IMR-90 (cell line): ENCODE results near the gene ENO4. TPM values are rescaled to one million over a fixed set of nuclear protein-coding genes. Genes with fewer than 3 reads are reported as not detected.

ENCODE experiments used
- ATAC-seq: fragments of 200-7000 bp; cut with Tn5 transposase; 2 replicates; pipeline ENCODE4 v1.9.1; 2020; ENCODE audit warnings: low read depth, mild to moderate bottlenecking, moderate library complexity
- BruUV-seq: library from RNA; stranded (reverse); fragments of 400-500 nt; replicated peaks from 2 replicates; lab custom pipeline; 2021; lab: Mats Ljungman, UMichigan
- CTCF ChIA-PET: fragments of 300-600 bp; formaldehyde crosslinking; extraction: SDS; loops from one replicate; lab custom pipeline; 2021; ENCODE audit warnings: antibody characterized with exemption; lab: Yijun Ruan, JAX
- POLR2A ChIA-PET: fragments of 300-600 bp; sonication (Branson Sonifier 250); formaldehyde crosslinking; loops from one replicate; lab custom pipeline; 2022; ENCODE audit warnings: antibody characterized with exemption; ENCODE audit not compliant: unreplicated experiment; lab: Charles Lee
- DNase-seq: peaks from one replicate; pipeline ENCODE4 v3.0.0; 2013
- H2AFZ ChIP-seq: replicated peaks from 2 replicates; pipeline ENCODE3; 2013; ENCODE audit warnings: low read length, mild to moderate bottlenecking; ENCODE audit not compliant: poor library complexity
- H2AK5ac ChIP-seq: 2 replicates; pipeline ENCODE4 v1.6.1; 2013; ENCODE audit warnings: low read depth, low read length, inconsistent platforms
- H2AK9ac ChIP-seq: replicated peaks from 2 replicates; pipeline ENCODE3; 2013; ENCODE audit warnings: mild to moderate bottlenecking, low read depth, low read length, moderate library complexity; ENCODE audit not compliant: poor library complexity
- H2BK120ac ChIP-seq: 2 replicates; pipeline ENCODE4 v1.6.1; 2013; ENCODE audit warnings: low read depth, low read length, inconsistent platforms
- H2BK15ac ChIP-seq: 3 replicates; pipeline ENCODE4 v1.6.1; 2013; ENCODE audit warnings: low read depth, low read length, inconsistent platforms
- H2BK20ac ChIP-seq: 2 replicates; pipeline ENCODE4 v1.6.1; 2013; ENCODE audit warnings: low read depth, mild to moderate bottlenecking, inconsistent platforms, low read length, moderate library complexity
- H2BK5ac ChIP-seq: 2 replicates; pipeline ENCODE4 v1.6.1; 2013; ENCODE audit warnings: mild to moderate bottlenecking, low read depth, low read length, inconsistent platforms; ENCODE audit not compliant: poor library complexity, severe bottlenecking
- H3K14ac ChIP-seq: replicated peaks from 2 replicates; pipeline ENCODE4 v1.6.1; 2013; ENCODE audit warnings: low read depth, low read length, inconsistent platforms
- H3K18ac ChIP-seq: 2 replicates; pipeline ENCODE4 v1.6.1; 2013; ENCODE audit warnings: low read depth, low read length, control low read depth
- H3K23ac ChIP-seq: 2 replicates; pipeline ENCODE4 v1.6.1; 2013; ENCODE audit warnings: low read depth, low read length, inconsistent platforms
- H3K27ac ChIP-seq: 2 replicates; pipeline ENCODE4 v1.5.1; 2013; ENCODE audit warnings: mild to moderate bottlenecking, control low read depth, low read length; ENCODE audit not compliant: insufficient read depth
- H3K27me3 ChIP-seq: 2 replicates; pipeline ENCODE4 v1.6.1; 2013; ENCODE audit warnings: low read length; ENCODE audit not compliant: control insufficient read depth, insufficient read depth
- H3K36me3 ChIP-seq: 2 replicates; pipeline ENCODE4 v1.6.1; 2013; ENCODE audit warnings: low read length, mixed read lengths; ENCODE audit not compliant: control insufficient read depth, insufficient read depth
- H3K4ac ChIP-seq: 2 replicates; pipeline ENCODE4 v1.6.1; 2013; ENCODE audit warnings: low read depth, low read length, inconsistent platforms
- H3K4me1 ChIP-seq: 2 replicates; pipeline ENCODE4 v1.6.1; 2013; ENCODE audit warnings: low read length, mixed read lengths; ENCODE audit not compliant: control insufficient read depth, insufficient read depth
- H3K4me2 ChIP-seq: 2 replicates; pipeline ENCODE4 v1.6.1; 2013; ENCODE audit warnings: low read depth, mild to moderate bottlenecking, control low read depth, low read length, moderate library complexity
- H3K4me3 ChIP-seq: 2 replicates; pipeline ENCODE4 v1.5.1; 2013; ENCODE audit warnings: low read depth, mild to moderate bottlenecking, control low read depth, low read length, moderate library complexity; ENCODE audit not compliant: insufficient read depth
- H3K56ac ChIP-seq: 2 replicates; pipeline ENCODE4 v1.6.1; 2013; ENCODE audit warnings: low read length, inconsistent platforms; ENCODE audit not compliant: insufficient read depth; ENCODE audit errors: extremely low read depth
- H3K79me1 ChIP-seq, 2 experiments: 2 replicates each; pipeline ENCODE4 v1.6.1; 2013; ENCODE audit warnings: low read length in 2 of 2, inconsistent platforms in 1 of 2, low read depth in 1 of 2
- H3K9ac ChIP-seq: 2 replicates; pipeline ENCODE4 v1.6.1; 2013; ENCODE audit warnings: low read depth, low read length, control low read depth
- H3K9me1 ChIP-seq: 2 replicates; pipeline ENCODE4 v1.6.1; 2013; ENCODE audit warnings: low read length, inconsistent platforms; ENCODE audit not compliant: insufficient read depth
- H3K9me3 ChIP-seq: 2 replicates; pipeline ENCODE4 v1.6.1; 2013; ENCODE audit warnings: low read length; ENCODE audit not compliant: control insufficient read depth, insufficient read depth
- H4K20me1 ChIP-seq: 2 replicates; pipeline ENCODE4 v1.6.1; 2013; ENCODE audit warnings: low read length, inconsistent platforms; ENCODE audit not compliant: insufficient read depth
- H4K5ac ChIP-seq: 2 replicates; pipeline ENCODE4 v1.6.1; 2013; ENCODE audit warnings: mild to moderate bottlenecking, low read depth, low read length, control low read depth
- H4K8ac ChIP-seq, 2 experiments: 2 replicates each; pipeline ENCODE4 v1.6.1; 2013; ENCODE audit warnings: low read depth in 2 of 2, low read length in 2 of 2, control low read depth in 1 of 2, inconsistent platforms in 1 of 2
- H4K91ac ChIP-seq: 2 replicates; pipeline ENCODE4 v1.6.1; 2013; ENCODE audit warnings: low read depth, low read length, inconsistent platforms; ENCODE audit not compliant: insufficient read depth
- FOS ChIP-seq: fragments of 150-350 bp; IDR thresholded peaks from 2 replicates; pipeline ENCODE4 v1.6.1; 2016; ENCODE audit warnings: low read depth, low read length
- MAFK ChIP-seq: IDR thresholded peaks from 2 replicates; pipeline ENCODE4 v1.6.1; 2012; ENCODE audit warnings: low read depth, low read length, improper control_type of control experiment
- WGBS, 2 experiments: methylation state at CpG; one replicate each; pipeline versions ENCODE4 v1.1.5 to v1.1.7; 2013; ENCODE audit warnings: missing lambda C conversion rate in 2 of 2; ENCODE audit not compliant: insufficient read length in 1 of 2; ENCODE audit errors: extremely low coverage in 2 of 2; 5-methylcytosine and 5-hydroxymethylcytosine counted together
- dilution Hi-C: fragments of 300-500 bp; cut with HindIII; formaldehyde crosslinking; loops from one replicate; pipeline ENCODE4 v1.14.3; 2018; ENCODE audit warnings: low sequenced_read_pairs; ENCODE audit not compliant: unreplicated experiment
- in situ Hi-C: fragments of 300-500 bp; cut with MboI; formaldehyde crosslinking; loops from 3 replicates; pipeline ENCODE4 v1.14.3; 2019; ENCODE audit warnings: low sequenced_read_pairs, inconsistent platforms, mixed read lengths
- intact Hi-C: fragments of 100-400 bp; cut with micrococcal nuclease; formaldehyde crosslinking; loops from 2 replicates; pipeline ENCODE4 v1.10.0; 2022
- polyA plus RNA-seq, 3 experiments: library from polyadenylated mRNA; depleted of rRNA; stranded (reverse); fragments of >200 nt; gene quantifications; 2 replicates each; pipeline ENCODE4 v1.2.3, GENCODE V29; 2012; ENCODE audit warnings: low replicate concordance in 1 of 3
- total RNA-seq: library from RNA; depleted of rRNA; stranded (reverse); fragments of >200 nt; gene quantifications from 2 replicates; pipeline ENCODE4 v1.2.3, GENCODE V29; 2012

Gene ENO4
- total and polyA plus RNA-seq, 2 of the 4 experiments (the other 2 are of a cell fraction) = under 0.01 to 0.05 TPM

GRCh38 chr10:116926426-116926825 is 77.1 kb downstream of the ENO4 start:
- Histone ChIP-seq H3K27me3 (no peaks in the 10 kb centered on the region), H3K4me1 (no peaks in the 10 kb centered on the region), H4K5ac (no peak overlapping the region), H3K4me3 (no peak overlapping the region), H3K36me3 (no peaks in the 10 kb centered on the region), H3K27ac (no peak overlapping the region), H2BK120ac (no peak overlapping the region), H3K4ac (no peak overlapping the region), H4K20me1 (no peaks in the 10 kb centered on the region), H4K91ac (no peak overlapping the region), H3K18ac (no peak overlapping the region), H3K9me1 (no peaks in the 10 kb centered on the region), H3K9me3 (no peaks in the 10 kb centered on the region), H2BK15ac (no peak overlapping the region), H3K9ac (no peak overlapping the region), H2BK20ac (no peak overlapping the region), H2BK5ac (no peak overlapping the region), H3K4me2 (no peak overlapping the region), H3K14ac (no peak overlapping the region), H2AFZ (no peak overlapping the region), H3K56ac (no peak overlapping the region), H2AK5ac (no peak overlapping the region), H2AK9ac (no peak overlapping the region), H3K23ac (no peak overlapping the region), H4K8ac (no peak overlapping the region), H3K79me1 (no peaks in the 10 kb centered on the region)
- no peak for TF ChIP-seq MAFK
- no peak for TF ChIP-seq FOS
- dilution Hi-C loops = no loop called here
- BruUV-seq = no TSS peak
- in situ Hi-C loops = no loop called here
- intact Hi-C loops = no loop called here
- WGBS, 2 experiments = no CpG with 5 or more reads among the region's 3 CpGs
- CTCF ChIA-PET = no interaction called here
- ATAC-seq = no peak
- POLR2A ChIA-PET = no interaction called here
- DNase-seq = no peak
